Karpas-422 (cell line): Measurements from ENCODE around the gene C21orf58. TPM values are rescaled to one million over a fixed set of nuclear protein-coding genes. Genes with fewer than 3 reads are reported as not detected.

Experiments
- DNase-seq: peaks from one replicate; pipeline ENCODE4 v3.0.0-alpha.2; 2015
- H2AFZ ChIP-seq: fragments of 200-600 bp; sonication (generic); 2 replicates; pipeline ENCODE4 v1.6.1; 2014; ENCODE audit warnings: antibody characterized with exemption, low read length, mixed read lengths
- H3K27ac ChIP-seq: fragments of 200-600 bp; sonication (generic); 2 replicates; pipeline ENCODE4 v1.5.1; 2014; ENCODE audit warnings: mild to moderate bottlenecking, low read length, moderate library complexity
- H3K27me3 ChIP-seq: fragments of 200-600 bp; sonication (generic); 2 replicates; pipeline ENCODE4 v1.6.1; 2014; ENCODE audit warnings: low read length, mixed read lengths
- H3K36me3 ChIP-seq: fragments of 200-600 bp; sonication (generic); 2 replicates; pipeline ENCODE4 v1.6.1; 2014; ENCODE audit warnings: low read length, mixed read lengths; ENCODE audit not compliant: insufficient read depth
- H3K4me1 ChIP-seq: fragments of 200-600 bp; sonication (generic); 2 replicates; pipeline ENCODE4 v1.6.1; 2014; ENCODE audit warnings: mild to moderate bottlenecking, low read length, mixed read lengths
- H3K4me2 ChIP-seq: fragments of 200-600 bp; sonication (generic); 2 replicates; pipeline ENCODE4 v1.6.1; 2014; ENCODE audit warnings: low read length, low read depth, mild to moderate bottlenecking; ENCODE audit not compliant: poor library complexity, severe bottlenecking
- H3K4me3 ChIP-seq: fragments of 200-600 bp; sonication (generic); 2 replicates; pipeline ENCODE4 v1.5.1; 2014; ENCODE audit warnings: mild to moderate bottlenecking, antibody characterized with exemption, low read length, mixed read lengths
- H3K79me2 ChIP-seq: fragments of 200-600 bp; sonication (generic); 2 replicates; pipeline ENCODE4 v1.6.1; 2014; ENCODE audit warnings: mild to moderate bottlenecking, low read length, mixed read lengths
- H3K9ac ChIP-seq: fragments of 200-600 bp; sonication (generic); 2 replicates; pipeline ENCODE4 v1.6.0; 2014; ENCODE audit warnings: low read length
- H3K9me2 ChIP-seq: fragments of 200-600 bp; sonication (generic), shearing (Covaris generic); replicated peaks from 2 replicates; pipeline ENCODE4 v1.6.0; 2014; ENCODE audit warnings: mild to moderate bottlenecking, low read length, moderate library complexity; ENCODE audit not compliant: insufficient read depth
- H3K9me3 ChIP-seq: fragments of 300-700, 200-600 bp; sonication (generic); 2 replicates; pipeline ENCODE4 v1.6.1; 2014; ENCODE audit warnings: low read length, mixed read lengths
- H4K20me1 ChIP-seq: fragments of 200-600 bp; sonication (generic); 2 replicates; pipeline ENCODE4 v1.6.1; 2014; ENCODE audit warnings: mild to moderate bottlenecking, antibody characterized with exemption, low read length, low read depth; ENCODE audit not compliant: insufficient read depth
- total RNA-seq: library from RNA; depleted of rRNA; stranded (reverse); fragments of >200 nt; shearing (Covaris generic); gene quantifications from 2 replicates; pipeline ENCODE4 v1.2.3, GENCODE V29; 2014; ENCODE audit warnings: low replicate concordance

Gene C21orf58
- total RNA-seq, 1 experiment from 2014 or later = 13.9 TPM

- Histone ChIP-seq H3K4me2 (peak overlapping the region; percentile 76), H3K4me1 (peaks cover 30% of the 10 kb centered on the region), H3K9me3 (no peaks in the 10 kb centered on the region), H3K27ac (peak overlapping the region; percentile 72), H3K4me3 (peak overlapping the region; percentile 98), H3K27me3 (no peaks in the 10 kb centered on the region), H3K79me2 (peaks cover 89% of the 10 kb centered on the region), H3K9me2 (no peaks in the 10 kb centered on the region), H3K36me3 (peaks cover 32% of the 10 kb centered on the region; the same call in 1 of the 2 replicates), H2AFZ (no peak overlapping the region), H3K9ac (peak overlapping the region; percentile 94), H4K20me1 (peaks cover 1% of the 10 kb centered on the region; the same call in 1 of the 2 replicates)
- no peak for DNase-seq
Observed at GRCh38 chr21:46326110-46326703, 2.5 kb upstream of the C21orf58 start.

DNA sequence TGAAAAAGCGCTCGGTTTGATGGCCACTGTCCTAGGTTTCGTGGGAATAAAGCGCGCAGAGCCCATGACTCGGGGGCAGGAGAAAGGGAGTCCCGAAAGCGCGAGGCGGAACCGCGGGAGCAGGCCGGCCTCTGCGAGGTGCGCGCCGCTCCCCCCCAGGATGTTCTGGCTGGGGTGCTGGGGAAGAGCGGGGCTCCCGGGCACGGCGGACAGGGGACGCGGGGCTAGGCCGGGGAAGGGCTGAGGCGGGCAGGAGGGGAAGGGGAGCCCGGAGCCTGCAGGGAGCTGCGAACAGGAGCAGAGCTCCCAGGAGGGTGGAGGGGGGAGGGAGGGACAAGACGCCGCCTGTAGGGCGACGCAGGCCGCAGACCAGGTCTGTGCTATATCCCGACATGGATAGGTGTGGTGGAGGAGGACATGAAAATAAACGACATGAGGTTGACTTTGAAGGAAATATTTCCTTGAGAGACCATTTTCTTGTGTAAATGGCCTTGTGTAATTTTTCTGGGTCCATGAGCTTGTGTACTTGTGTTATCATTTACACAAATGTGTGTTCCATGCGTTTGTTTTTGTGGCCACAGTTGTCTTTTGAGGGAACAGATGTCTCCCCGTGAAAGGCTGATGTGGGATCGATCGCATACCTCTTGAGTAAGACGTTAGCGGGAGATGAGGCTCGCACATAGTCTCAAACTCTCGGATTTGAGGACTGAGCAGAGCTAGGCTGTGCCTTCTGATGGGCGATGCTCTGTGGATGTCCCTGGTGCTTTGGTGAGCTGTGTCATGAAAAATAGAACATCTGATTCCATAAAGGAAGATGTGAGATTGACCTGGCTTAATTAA lies 1.6 kb upstream of the C21orf58 start:
- Histone ChIP-seq H2AFZ (peak overlapping the region; percentile 24), H4K20me1 (no peaks in the 10 kb centered on the region; the same call in 1 of the 2 replicates), H3K9me2 (no peaks in the 10 kb centered on the region), H3K27me3 (no peaks in the 10 kb centered on the region), H3K4me3 (peak overlapping the region; percentile 98), H3K9me3 (no peaks in the 10 kb centered on the region), H3K27ac (peak overlapping the region; percentile 72), H3K9ac (peak overlapping the region; percentile 94), H3K79me2 (peaks cover 86% of the 10 kb centered on the region), H3K4me2 (peak overlapping the region; percentile 76), H3K36me3 (peaks cover 23% of the 10 kb centered on the region; the same call in 1 of the 2 replicates), H3K4me1 (peaks cover 36% of the 10 kb centered on the region)
- DNase-seq = peak; percentile 78

- H3K9ac ChIP-seq = peak overlapping the region; percentile 99
- peak overlapping the region; percentile 91 for H3K27ac ChIP-seq
- peaks cover 36% of the 10 kb centered on the region for H3K4me1 ChIP-seq
- H3K4me2 ChIP-seq = peak overlapping the region; percentile 87
- no peaks in the 10 kb centered on the region for H4K20me1 ChIP-seq
- peak overlapping the region; percentile 98 for H3K4me3 ChIP-seq
- H2AFZ ChIP-seq = peak overlapping the region; percentile 24
- no peaks in the 10 kb centered on the region for H3K9me3 ChIP-seq
- H3K27me3 ChIP-seq = no peaks in the 10 kb centered on the region
- H3K36me3 ChIP-seq = peaks cover 15% of the 10 kb centered on the region; the same call in 1 of the 2 replicates
- peak; percentile 95 for DNase-seq
- no peaks in the 10 kb centered on the region for H3K9me2 ChIP-seq
- peaks cover 78% of the 10 kb centered on the region for H3K79me2 ChIP-seq
Observed at GRCh38 chr21:46324390-46325072, 861 bp upstream of the C21orf58 start.

- Histone ChIP-seq H3K4me1 (peaks cover 36% of the 10 kb centered on the region), H3K9me3 (no peaks in the 10 kb centered on the region), H3K27me3 (no peaks in the 10 kb centered on the region), H3K4me3 (peak overlapping the region; percentile 91), H3K27ac (peak overlapping the region; percentile 88), H2AFZ (no peak overlapping the region), H3K79me2 (peaks cover 65% of the 10 kb centered on the region), H4K20me1 (no peaks in the 10 kb centered on the region; the same call in 1 of the 2 replicates), H3K4me2 (peak overlapping the region; percentile 96), H3K9ac (peak overlapping the region; percentile 98), H3K36me3 (peaks cover 8% of the 10 kb centered on the region; the same call in 1 of the 2 replicates), H3K9me2 (no peaks in the 10 kb centered on the region)
- DNase-seq = peak; percentile 72
Observed at GRCh38 chr21:46323227-46323709, 402 bp downstream of the C21orf58 start.

DNA sequence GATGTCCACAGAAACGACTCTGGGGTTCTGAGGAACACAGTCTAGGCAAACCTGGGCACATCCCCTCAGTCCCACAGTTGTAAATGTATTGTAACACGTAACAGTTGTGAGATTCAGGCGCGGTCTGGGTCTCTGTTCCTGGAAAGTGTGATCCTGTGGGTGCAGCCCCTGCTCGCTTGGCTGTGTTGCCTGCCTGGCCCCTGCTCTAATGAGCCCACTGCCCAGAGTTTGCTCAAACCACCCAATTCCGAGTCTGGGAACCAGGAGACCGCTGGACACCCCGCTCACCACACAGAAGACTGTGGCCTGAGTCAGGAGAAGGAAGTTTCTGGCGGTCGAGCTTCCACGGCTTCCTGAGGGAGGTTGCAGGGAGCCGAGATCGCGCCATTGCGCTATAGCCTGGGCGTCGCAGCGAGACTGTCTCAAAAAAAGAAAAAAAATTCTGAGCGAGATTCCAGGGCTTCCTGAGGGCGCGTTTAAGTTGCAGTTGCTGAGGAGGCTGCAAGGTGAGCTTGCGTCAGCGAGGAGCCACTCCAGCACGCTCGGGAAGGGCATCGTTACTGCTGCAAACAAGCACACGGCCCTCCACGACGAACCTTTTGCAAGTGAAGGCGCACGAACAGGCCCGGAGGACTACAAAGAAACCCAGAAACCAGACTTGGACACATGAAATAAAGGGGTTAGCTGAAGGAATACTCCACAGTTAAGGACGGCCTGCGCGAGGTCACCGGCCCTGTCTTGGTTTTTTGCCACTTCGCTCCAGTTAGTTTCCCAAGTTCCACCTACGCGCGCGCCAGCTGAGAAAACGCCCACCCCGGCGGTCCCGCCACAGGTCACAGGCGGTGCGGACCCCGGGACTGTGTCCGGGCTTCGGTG lies 1.1 kb downstream of the C21orf58 start:
- H2AFZ ChIP-seq = no peak overlapping the region
- no peaks in the 10 kb centered on the region for H3K9me2 ChIP-seq
- H3K9me3 ChIP-seq = no peaks in the 10 kb centered on the region
- H3K4me3 ChIP-seq = peak overlapping the region; percentile 91
- peak overlapping the region; percentile 88 for H3K27ac ChIP-seq
- no peaks in the 10 kb centered on the region; the same call in 1 of the 2 replicates for H4K20me1 ChIP-seq
- H3K79me2 ChIP-seq = peaks cover 59% of the 10 kb centered on the region
- peaks cover 3% of the 10 kb centered on the region; the same call in 1 of the 2 replicates for H3K36me3 ChIP-seq
- no peaks in the 10 kb centered on the region for H3K27me3 ChIP-seq
- H3K4me1 ChIP-seq = peaks cover 36% of the 10 kb centered on the region
- H3K9ac ChIP-seq = peak overlapping the region; percentile 98
- peak; percentile 58 for DNase-seq
- H3K4me2 ChIP-seq = peak overlapping the region; percentile 96

DNA sequence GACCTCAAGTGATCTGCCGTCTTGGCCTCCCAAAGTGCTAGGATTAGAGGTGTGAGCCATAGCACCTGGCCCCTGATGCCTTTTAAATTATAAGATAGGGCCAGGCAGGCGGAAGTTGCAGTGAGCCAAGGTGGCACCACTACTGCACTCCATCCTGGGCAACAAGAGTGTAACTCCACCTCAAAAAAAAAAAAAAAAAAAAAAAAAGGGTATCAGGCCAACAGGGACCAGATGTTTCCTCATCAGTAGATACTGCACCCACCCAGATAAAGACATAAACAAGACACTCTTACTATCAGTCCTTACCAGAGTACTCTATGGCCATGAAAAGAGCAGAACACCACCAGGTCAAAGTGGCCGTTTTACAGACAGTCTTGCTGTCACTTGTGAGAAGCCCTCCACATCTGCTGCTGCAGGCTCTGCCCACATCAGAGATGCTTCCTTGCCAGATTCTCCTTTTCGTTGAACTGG lies 3.3 kb downstream of the C21orf58 start:
- no peak overlapping the region for H3K27ac ChIP-seq
- peaks cover 38% of the 10 kb centered on the region for H3K79me2 ChIP-seq
- no peak for DNase-seq
- no peaks in the 10 kb centered on the region for H3K36me3 ChIP-seq
- no peaks in the 10 kb centered on the region for H3K27me3 ChIP-seq
- no peak overlapping the region for H2AFZ ChIP-seq
- H3K9me3 ChIP-seq = no peaks in the 10 kb centered on the region
- H3K4me3 ChIP-seq = no peak overlapping the region
- peaks cover 24% of the 10 kb centered on the region for H3K4me1 ChIP-seq
- no peaks in the 10 kb centered on the region for H3K9me2 ChIP-seq
- H4K20me1 ChIP-seq = no peaks in the 10 kb centered on the region; the same call in 1 of the 2 replicates
- peak overlapping the region; percentile 9 for H3K4me2 ChIP-seq
- H3K9ac ChIP-seq = no peak overlapping the region

GRCh38 chr21:46319186-46319585 lies 4.5 kb downstream of the C21orf58 start:
- Histone ChIP-seq H3K79me2 (peaks cover 30% of the 10 kb centered on the region), H4K20me1 (no peaks in the 10 kb centered on the region; the same call in 1 of the 2 replicates), H3K4me1 (peaks cover 23% of the 10 kb centered on the region), H3K4me3 (no peak overlapping the region), H3K9me3 (no peaks in the 10 kb centered on the region), H2AFZ (no peak overlapping the region), H3K36me3 (no peaks in the 10 kb centered on the region), H3K27ac (no peak overlapping the region), H3K9ac (no peak overlapping the region), H3K9me2 (no peaks in the 10 kb centered on the region), H3K4me2 (no peak overlapping the region), H3K27me3 (no peaks in the 10 kb centered on the region)
- DNase-seq = no peak
